IMR-90 (cell line): ENCODE results near the gene THSD7B. TPM values are rescaled to one million over a fixed set of nuclear protein-coding genes. Genes with fewer than 3 reads are reported as not detected.

Source experiments
- ATAC-seq: fragments of 200-7000 bp; cut with Tn5 transposase; 2 replicates; pipeline ENCODE4 v1.9.1; 2020; ENCODE audit warnings: low read depth, mild to moderate bottlenecking, moderate library complexity
- BruUV-seq: library from RNA; stranded (reverse); fragments of 400-500 nt; replicated peaks from 2 replicates; lab custom pipeline; 2021; lab: Mats Ljungman, UMichigan
- CTCF ChIA-PET: fragments of 300-600 bp; formaldehyde crosslinking; extraction: SDS; loops from one replicate; lab custom pipeline; 2021; ENCODE audit warnings: antibody characterized with exemption; lab: Yijun Ruan, JAX
- POLR2A ChIA-PET: fragments of 300-600 bp; sonication (Branson Sonifier 250); formaldehyde crosslinking; loops from one replicate; lab custom pipeline; 2022; ENCODE audit warnings: antibody characterized with exemption; ENCODE audit not compliant: unreplicated experiment; lab: Charles Lee
- DNase-seq: peaks from one replicate; pipeline ENCODE4 v3.0.0; 2013
- H2AFZ ChIP-seq: replicated peaks from 2 replicates; pipeline ENCODE3; 2013; ENCODE audit warnings: low read length, mild to moderate bottlenecking; ENCODE audit not compliant: poor library complexity
- H2AK5ac ChIP-seq: 2 replicates; pipeline ENCODE4 v1.6.1; 2013; ENCODE audit warnings: low read depth, low read length, inconsistent platforms
- H2AK9ac ChIP-seq: replicated peaks from 2 replicates; pipeline ENCODE3; 2013; ENCODE audit warnings: mild to moderate bottlenecking, low read depth, low read length, moderate library complexity; ENCODE audit not compliant: poor library complexity
- H2BK120ac ChIP-seq: 2 replicates; pipeline ENCODE4 v1.6.1; 2013; ENCODE audit warnings: low read depth, low read length, inconsistent platforms
- H2BK15ac ChIP-seq: 3 replicates; pipeline ENCODE4 v1.6.1; 2013; ENCODE audit warnings: low read depth, low read length, inconsistent platforms
- H2BK20ac ChIP-seq: 2 replicates; pipeline ENCODE4 v1.6.1; 2013; ENCODE audit warnings: low read depth, mild to moderate bottlenecking, inconsistent platforms, low read length, moderate library complexity
- H2BK5ac ChIP-seq: 2 replicates; pipeline ENCODE4 v1.6.1; 2013; ENCODE audit warnings: mild to moderate bottlenecking, low read depth, low read length, inconsistent platforms; ENCODE audit not compliant: poor library complexity, severe bottlenecking
- H3K14ac ChIP-seq: replicated peaks from 2 replicates; pipeline ENCODE4 v1.6.1; 2013; ENCODE audit warnings: low read depth, low read length, inconsistent platforms
- H3K18ac ChIP-seq: 2 replicates; pipeline ENCODE4 v1.6.1; 2013; ENCODE audit warnings: low read depth, low read length, control low read depth
- H3K23ac ChIP-seq: 2 replicates; pipeline ENCODE4 v1.6.1; 2013; ENCODE audit warnings: low read depth, low read length, inconsistent platforms
- H3K27ac ChIP-seq: 2 replicates; pipeline ENCODE4 v1.5.1; 2013; ENCODE audit warnings: mild to moderate bottlenecking, control low read depth, low read length; ENCODE audit not compliant: insufficient read depth
- H3K27me3 ChIP-seq: 2 replicates; pipeline ENCODE4 v1.6.1; 2013; ENCODE audit warnings: low read length; ENCODE audit not compliant: control insufficient read depth, insufficient read depth
- H3K36me3 ChIP-seq: 2 replicates; pipeline ENCODE4 v1.6.1; 2013; ENCODE audit warnings: low read length, mixed read lengths; ENCODE audit not compliant: control insufficient read depth, insufficient read depth
- H3K4ac ChIP-seq: 2 replicates; pipeline ENCODE4 v1.6.1; 2013; ENCODE audit warnings: low read depth, low read length, inconsistent platforms
- H3K4me1 ChIP-seq: 2 replicates; pipeline ENCODE4 v1.6.1; 2013; ENCODE audit warnings: low read length, mixed read lengths; ENCODE audit not compliant: control insufficient read depth, insufficient read depth
- H3K4me2 ChIP-seq: 2 replicates; pipeline ENCODE4 v1.6.1; 2013; ENCODE audit warnings: low read depth, mild to moderate bottlenecking, control low read depth, low read length, moderate library complexity
- H3K4me3 ChIP-seq: 2 replicates; pipeline ENCODE4 v1.5.1; 2013; ENCODE audit warnings: low read depth, mild to moderate bottlenecking, control low read depth, low read length, moderate library complexity; ENCODE audit not compliant: insufficient read depth
- H3K56ac ChIP-seq: 2 replicates; pipeline ENCODE4 v1.6.1; 2013; ENCODE audit warnings: low read length, inconsistent platforms; ENCODE audit not compliant: insufficient read depth; ENCODE audit errors: extremely low read depth
- H3K79me1 ChIP-seq, 2 experiments: 2 replicates each; pipeline ENCODE4 v1.6.1; 2013; ENCODE audit warnings: low read length in 2 of 2, inconsistent platforms in 1 of 2, low read depth in 1 of 2
- H3K9ac ChIP-seq: 2 replicates; pipeline ENCODE4 v1.6.1; 2013; ENCODE audit warnings: low read depth, low read length, control low read depth
- H3K9me1 ChIP-seq: 2 replicates; pipeline ENCODE4 v1.6.1; 2013; ENCODE audit warnings: low read length, inconsistent platforms; ENCODE audit not compliant: insufficient read depth
- H3K9me3 ChIP-seq: 2 replicates; pipeline ENCODE4 v1.6.1; 2013; ENCODE audit warnings: low read length; ENCODE audit not compliant: control insufficient read depth, insufficient read depth
- H4K20me1 ChIP-seq: 2 replicates; pipeline ENCODE4 v1.6.1; 2013; ENCODE audit warnings: low read length, inconsistent platforms; ENCODE audit not compliant: insufficient read depth
- H4K5ac ChIP-seq: 2 replicates; pipeline ENCODE4 v1.6.1; 2013; ENCODE audit warnings: mild to moderate bottlenecking, low read depth, low read length, control low read depth
- H4K8ac ChIP-seq, 2 experiments: 2 replicates each; pipeline ENCODE4 v1.6.1; 2013; ENCODE audit warnings: low read depth in 2 of 2, low read length in 2 of 2, control low read depth in 1 of 2, inconsistent platforms in 1 of 2
- H4K91ac ChIP-seq: 2 replicates; pipeline ENCODE4 v1.6.1; 2013; ENCODE audit warnings: low read depth, low read length, inconsistent platforms; ENCODE audit not compliant: insufficient read depth
- FOS ChIP-seq: fragments of 150-350 bp; IDR thresholded peaks from 2 replicates; pipeline ENCODE4 v1.6.1; 2016; ENCODE audit warnings: low read depth, low read length
- WGBS, 2 experiments: methylation state at CpG; one replicate each; pipeline versions ENCODE4 v1.1.5 to v1.1.7; 2013; ENCODE audit warnings: missing lambda C conversion rate in 2 of 2; ENCODE audit not compliant: insufficient read length in 1 of 2; ENCODE audit errors: extremely low coverage in 2 of 2; 5-methylcytosine and 5-hydroxymethylcytosine counted together
- dilution Hi-C: fragments of 300-500 bp; cut with HindIII; formaldehyde crosslinking; loops from one replicate; pipeline ENCODE4 v1.14.3; 2018; ENCODE audit warnings: low sequenced_read_pairs; ENCODE audit not compliant: unreplicated experiment
- in situ Hi-C: fragments of 300-500 bp; cut with MboI; formaldehyde crosslinking; loops from 3 replicates; pipeline ENCODE4 v1.14.3; 2019; ENCODE audit warnings: low sequenced_read_pairs, inconsistent platforms, mixed read lengths
- intact Hi-C: fragments of 100-400 bp; cut with micrococcal nuclease; formaldehyde crosslinking; loops from 2 replicates; pipeline ENCODE4 v1.10.0; 2022
- polyA plus RNA-seq, 3 experiments: library from polyadenylated mRNA; depleted of rRNA; stranded (reverse); fragments of >200 nt; gene quantifications; 2 replicates each; pipeline ENCODE4 v1.2.3, GENCODE V29; 2012; ENCODE audit warnings: low replicate concordance in 1 of 3
- total RNA-seq: library from RNA; depleted of rRNA; stranded (reverse); fragments of >200 nt; gene quantifications from 2 replicates; pipeline ENCODE4 v1.2.3, GENCODE V29; 2012

Gene THSD7B
- total and polyA plus RNA-seq, 2 of the 4 experiments (the other 2 are of a cell fraction), result not detected

DNA sequence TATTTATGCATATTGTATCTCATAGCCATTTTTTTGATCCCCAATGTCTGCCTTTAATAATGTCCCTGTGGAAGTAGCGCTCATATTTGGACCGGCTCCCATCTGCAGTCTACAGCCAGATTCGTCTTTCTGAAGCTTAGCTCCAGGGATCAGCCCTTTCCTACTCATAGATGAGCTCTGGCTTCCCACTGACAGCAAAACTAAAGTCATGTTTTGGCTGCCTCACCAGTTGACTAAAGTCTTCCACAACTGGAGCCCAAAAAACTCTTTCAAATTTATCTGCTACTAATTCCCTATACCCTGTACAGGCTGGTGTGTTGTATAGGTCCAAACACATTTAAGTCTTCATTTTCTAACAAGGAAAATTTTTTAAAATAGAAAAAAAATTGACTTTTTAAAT is 904.8 kb downstream of the THSD7B start:
- ATAC-seq (no peak), DNase-seq (no peak)
- Histone ChIP-seq H4K20me1 (no peaks in the 10 kb centered on the region), H3K4ac (no peak overlapping the region), H3K9ac (no peak overlapping the region), H4K5ac (no peak overlapping the region), H2BK20ac (no peak overlapping the region), H3K4me3 (no peak overlapping the region), H2AK9ac (no peak overlapping the region), H3K27me3 (no peaks in the 10 kb centered on the region), H3K4me2 (no peak overlapping the region), H3K23ac (no peak overlapping the region), H3K9me1 (no peaks in the 10 kb centered on the region), H3K79me1 (no peaks in the 10 kb centered on the region), H3K14ac (no peak overlapping the region), H3K56ac (no peak overlapping the region), H3K9me3 (peaks cover 5% of the 10 kb centered on the region; the same call in 1 of the 2 replicates), H4K91ac (no peak overlapping the region), H3K4me1 (no peaks in the 10 kb centered on the region), H2BK5ac (no peak overlapping the region), H3K36me3 (no peaks in the 10 kb centered on the region), H2BK15ac (no peak overlapping the region), H2AFZ (no peak overlapping the region), H2BK120ac (no peak overlapping the region), H3K27ac (no peak overlapping the region), H2AK5ac (no peak overlapping the region), H4K8ac (no peak overlapping the region), H3K18ac (no peak overlapping the region)
- dilution Hi-C loops (no loop called here), in situ Hi-C loops (no loop called here), intact Hi-C loops (no loop called here)
- CTCF ChIA-PET, result no interaction called here
- whole genome bisulfite sequencing, 2 experiments, result 46% methylated on average over 3 of the region's 3 CpGs; no CpG with 5 or more reads in 1 of the 2 experiments
- no peak for TF ChIP-seq FOS
- no TSS peak for BruUV-seq
- POLR2A ChIA-PET, result no interaction called here
